RWPE1 (cell line): ENCODE data around the gene MED4.

Experiments used
- CTCF ChIA-PET: fragments of 350-600 bp; sonication (Branson Sonifier 250); formaldehyde crosslinking; extraction: SDS; loops from one replicate; lab custom pipeline; 2021; lab: Yijun Ruan, JAX
- POLR2A ChIA-PET: fragments of 400-600 bp; formaldehyde crosslinking; extraction: SDS; loops from one replicate; lab custom pipeline; 2020; ENCODE audit warnings: antibody characterized with exemption; ENCODE audit not compliant: low non-redundant PET; lab: Yijun Ruan, JAX
- DNase-seq: peaks from one replicate; pipeline ENCODE4 v3.0.0; 2012; ENCODE audit warnings: low spot score
- H3K27ac ChIP-seq: fragments of 450-650 bp; 2 replicates; pipeline ENCODE4 v1.5.1; 2017
- TF ChIP-seq, protein P1 (sequence below): fragments of 450-650 bp; conservative IDR thresholded peaks from 2 replicates; pipeline ENCODE4 v1.5.1; 2017; ENCODE audit warnings: low read depth, mild to moderate bottlenecking

MED4 gene, protein sequence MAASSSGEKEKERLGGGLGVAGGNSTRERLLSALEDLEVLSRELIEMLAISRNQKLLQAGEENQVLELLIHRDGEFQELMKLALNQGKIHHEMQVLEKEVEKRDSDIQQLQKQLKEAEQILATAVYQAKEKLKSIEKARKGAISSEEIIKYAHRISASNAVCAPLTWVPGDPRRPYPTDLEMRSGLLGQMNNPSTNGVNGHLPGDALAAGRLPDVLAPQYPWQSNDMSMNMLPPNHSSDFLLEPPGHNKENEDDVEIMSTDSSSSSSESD

DNA sequence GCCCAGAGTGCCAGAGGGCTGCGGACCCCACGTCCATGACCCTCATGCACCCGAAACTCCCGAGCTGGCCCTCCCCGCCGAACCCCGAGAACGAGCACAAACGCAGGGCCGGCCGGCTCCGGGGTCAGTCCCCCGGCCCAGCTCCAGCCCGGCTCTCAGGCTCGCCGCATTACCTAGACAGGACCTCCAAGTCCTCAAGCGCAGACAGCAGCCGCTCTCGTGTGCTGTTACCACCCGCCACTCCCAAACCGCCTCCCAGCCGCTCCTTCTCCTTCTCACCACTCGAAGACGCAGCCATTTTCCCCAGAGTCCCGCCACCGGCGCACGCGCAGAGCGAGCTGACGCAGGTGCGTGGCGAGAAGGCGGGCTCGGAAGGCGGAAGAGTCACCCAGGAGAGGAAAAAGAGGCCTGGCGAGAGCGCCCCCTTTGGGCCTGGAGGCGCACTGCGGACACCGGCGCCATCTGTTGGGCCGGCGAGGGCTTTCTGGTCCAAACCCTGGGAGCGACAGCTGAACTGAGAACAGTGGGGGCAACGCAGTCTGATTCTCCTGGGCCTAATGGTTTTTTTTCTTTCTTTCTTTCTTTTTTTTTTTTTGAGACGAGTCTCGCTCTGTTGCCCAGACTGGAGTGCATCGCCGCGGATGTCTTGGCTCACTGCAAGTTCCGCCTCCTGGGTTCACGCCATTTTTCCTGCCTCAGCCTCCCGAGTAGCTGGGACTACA lies at the start of gene MED4:
Gene MED4, minus strand, starts transcription at position 324 of the 722 bp plus-strand sequence. Its CDS starts 26 bp downstream, at position 298.
- H3K27ac ChIP-seq: peak within 1 kb of the TSS; percentile 71
- CTCF ChIA-PET: interaction anchor here (0.6 to 1.9 kb wide), 27 partner anchors 10 to 632 kb away, joined by 3 to 16 read pairs (median 4); partner anchors contain the start of genes ITM2B and NUDT15
- TF ChIP-seq, protein P1, sequence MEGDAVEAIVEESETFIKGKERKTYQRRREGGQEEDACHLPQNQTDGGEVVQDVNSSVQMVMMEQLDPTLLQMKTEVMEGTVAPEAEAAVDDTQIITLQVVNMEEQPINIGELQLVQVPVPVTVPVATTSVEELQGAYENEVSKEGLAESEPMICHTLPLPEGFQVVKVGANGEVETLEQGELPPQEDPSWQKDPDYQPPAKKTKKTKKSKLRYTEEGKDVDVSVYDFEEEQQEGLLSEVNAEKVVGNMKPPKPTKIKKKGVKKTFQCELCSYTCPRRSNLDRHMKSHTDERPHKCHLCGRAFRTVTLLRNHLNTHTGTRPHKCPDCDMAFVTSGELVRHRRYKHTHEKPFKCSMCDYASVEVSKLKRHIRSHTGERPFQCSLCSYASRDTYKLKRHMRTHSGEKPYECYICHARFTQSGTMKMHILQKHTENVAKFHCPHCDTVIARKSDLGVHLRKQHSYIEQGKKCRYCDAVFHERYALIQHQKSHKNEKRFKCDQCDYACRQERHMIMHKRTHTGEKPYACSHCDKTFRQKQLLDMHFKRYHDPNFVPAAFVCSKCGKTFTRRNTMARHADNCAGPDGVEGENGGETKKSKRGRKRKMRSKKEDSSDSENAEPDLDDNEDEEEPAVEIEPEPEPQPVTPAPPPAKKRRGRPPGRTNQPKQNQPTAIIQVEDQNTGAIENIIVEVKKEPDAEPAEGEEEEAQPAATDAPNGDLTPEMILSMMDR: peak; percentile 98
- POLR2A ChIA-PET: interaction anchor here (0.6 to 1.2 kb wide), 2 partner anchors 47 to 94 kb away, joined by 3 to 4 read pairs; partner anchors contain the start of gene SUCLA2
- peak; percentile 95 for DNase-seq

DNA sequence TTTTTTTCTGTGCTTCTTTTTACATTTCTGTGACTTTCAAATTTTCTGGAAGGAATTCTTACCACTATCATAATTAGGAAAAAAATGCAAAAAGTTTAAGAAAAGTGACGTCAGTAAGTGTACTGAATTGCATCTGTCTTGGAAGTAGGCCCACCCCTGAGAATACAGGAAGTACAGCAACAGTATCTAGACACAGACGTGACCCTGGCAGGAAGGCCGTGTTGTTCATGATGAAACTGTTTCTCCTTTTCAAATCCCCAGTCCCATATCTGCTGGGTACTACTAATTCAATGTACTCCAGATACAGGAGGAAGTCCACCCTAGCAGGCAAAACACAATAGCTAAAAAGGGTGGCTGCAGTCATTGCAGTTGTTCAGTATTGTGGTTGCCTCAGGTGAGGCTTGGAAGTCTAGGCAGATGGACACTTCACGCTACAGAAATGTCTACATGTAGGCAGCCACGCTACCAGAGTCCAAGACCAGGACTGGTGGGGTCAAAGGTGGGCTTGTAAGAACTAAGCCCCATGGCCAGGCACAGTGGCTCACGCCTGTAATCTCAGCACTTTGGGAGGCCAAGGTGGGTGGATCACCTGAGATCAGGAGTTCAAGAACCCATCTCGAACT lies 49.6 kb upstream of the MED4 start:
- TF ChIP-seq, protein P1: no peak
- ChIA-PET CTCF (no interaction called here), POLR2A (no interaction called here)
- no peak for DNase-seq
- H3K27ac ChIP-seq: no peak overlapping the region

DNA sequence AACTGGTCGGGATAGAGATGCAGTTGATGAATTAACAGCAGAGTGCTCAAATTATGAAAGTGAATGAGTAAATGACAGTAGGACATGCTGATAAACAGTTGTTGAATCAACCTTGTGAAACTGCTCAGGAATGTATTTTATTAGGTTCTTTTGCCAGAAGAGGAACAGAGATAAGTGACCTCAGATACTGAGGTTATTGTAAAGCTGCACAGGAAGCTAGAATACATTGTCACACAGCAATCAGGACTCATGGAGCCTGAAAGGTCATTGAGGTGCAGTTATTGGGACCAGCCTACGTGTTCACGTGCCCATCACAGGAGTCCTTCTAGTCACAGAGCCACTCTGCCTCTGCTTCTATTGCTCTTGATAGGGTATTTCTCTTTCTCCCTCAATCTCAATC lies 47.5 kb upstream of the MED4 start:
- CTCF ChIA-PET: no interaction called here
- no peak for DNase-seq
- POLR2A ChIA-PET: no interaction called here
- TF ChIP-seq, protein P1: no peak
- H3K27ac ChIP-seq: no peak overlapping the region

DNA sequence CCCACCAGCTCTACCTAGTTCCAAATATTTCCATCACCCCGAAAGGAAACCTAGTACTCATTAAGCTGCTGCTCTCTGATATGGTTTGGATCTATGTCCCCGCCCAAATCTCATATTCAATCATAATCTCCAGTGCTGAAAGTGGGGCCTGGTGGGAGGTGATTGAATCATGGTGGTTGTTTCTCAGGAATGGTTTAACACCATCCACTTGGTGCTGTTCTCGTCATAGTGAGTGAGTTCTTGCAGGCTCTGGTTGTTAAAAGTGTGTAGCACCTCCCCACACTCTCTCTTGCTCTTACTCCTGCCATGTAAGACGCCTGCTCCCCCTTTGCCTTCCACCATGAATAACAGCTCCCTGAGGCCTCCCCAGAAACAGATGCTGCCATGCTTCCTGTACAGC lies 43.4 kb upstream of the MED4 start:
- TF ChIP-seq, protein P1: no peak
- no peak overlapping the region for H3K27ac ChIP-seq
- DNase-seq: no peak
- ChIA-PET CTCF (no interaction called here), POLR2A (no interaction called here)

DNA sequence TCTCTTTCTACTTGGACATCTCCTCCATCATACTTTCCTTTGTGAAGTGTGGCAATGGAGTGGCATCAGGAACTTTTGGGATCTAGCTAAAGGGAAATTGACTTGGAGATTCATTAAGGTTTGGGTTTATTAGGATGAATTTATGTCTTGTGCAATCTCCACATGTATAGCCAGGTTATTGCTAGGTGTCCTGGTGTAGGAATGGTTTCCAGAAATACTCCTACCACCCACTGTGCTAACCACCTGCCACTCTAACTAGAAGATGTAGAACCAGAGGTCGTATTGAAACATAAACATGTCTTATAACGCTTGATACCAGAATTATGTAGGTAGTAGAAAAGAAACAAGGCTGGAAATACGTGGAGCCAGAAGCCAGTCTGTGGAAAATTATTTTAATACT lies 38.1 kb upstream of the MED4 start:
- DNase-seq: no peak
- ChIA-PET CTCF (interaction anchor here (0.6 kb wide), 2 partner anchors 23 to 689 kb away, joined by 3 to 5 read pairs; no protein-coding TSS in a partner anchor), POLR2A (no interaction called here)
- no peak overlapping the region for H3K27ac ChIP-seq
- TF ChIP-seq, protein P1: no peak

DNA sequence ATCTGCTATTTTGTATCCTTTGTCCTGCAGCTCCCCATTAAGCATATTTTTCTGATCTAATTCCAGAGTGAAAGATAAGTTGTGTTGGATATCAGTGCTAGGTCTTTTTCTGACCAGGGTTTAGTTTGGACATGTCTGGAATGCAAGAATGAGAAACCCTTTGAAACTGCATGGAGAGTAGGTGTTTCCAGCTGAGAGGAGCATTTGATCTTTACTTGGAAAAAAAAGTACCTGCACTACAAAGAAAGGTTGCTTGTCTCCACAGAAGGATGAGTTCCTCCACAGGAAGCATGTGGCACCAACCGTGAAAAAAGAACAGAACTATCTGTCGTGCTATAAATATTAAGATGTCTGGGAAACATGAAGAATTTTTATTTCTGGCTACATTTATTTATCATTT lies 36.6 kb upstream of the MED4 start:
- POLR2A ChIA-PET: no interaction called here
- CTCF ChIA-PET: interaction anchor here (0.7 to 2.1 kb wide), 3 partner anchors 24 to 450 kb away, joined by 3 to 9 read pairs (median 3); partner anchors contain the start of gene MED4
- TF ChIP-seq, protein P1: no peak
- H3K27ac ChIP-seq: no peak overlapping the region
- peak; percentile 45 for DNase-seq
